Neural progenitor cell (in vitro differentiated cells): Measurements from ENCODE around the gene SOD2. TPM values are rescaled to one million over a fixed set of nuclear protein-coding genes. Genes with fewer than 3 reads are reported as not detected.
"Not testable (repeated sequence)": the region's sequence is repeated elsewhere in the genome, so short reads cannot be mapped to it uniquely, and the experiment has no call there.

Experiments used
- DNase-seq: peaks from one replicate; pipeline ENCODE4 v3.0.0-alpha.2; 2016; ENCODE audit warnings: low spot score
- H2AFZ ChIP-seq: fragments of 200-600 bp; sonication (generic); replicated peaks from 2 replicates; pipeline ENCODE4 v1.6.1; 2016; ENCODE audit warnings: antibody characterized with exemption
- H3F3A ChIP-seq: fragments of 200-600 bp; sonication (generic); 2 replicates; pipeline ENCODE4 v1.6.1; 2016; ENCODE audit warnings: antibody characterized with exemption, low read depth
- H3K27ac ChIP-seq: fragments of 200-600 bp; sonication (generic); 2 replicates; pipeline ENCODE4 v1.5.1; 2016; ENCODE audit warnings: mild to moderate bottlenecking
- H3K27me3 ChIP-seq: fragments of 200-600 bp; sonication (generic); 2 replicates; pipeline ENCODE4 v1.6.1; 2016; ENCODE audit warnings: mild to moderate bottlenecking, moderate library complexity
- H3K36me3 ChIP-seq: fragments of 200-600 bp; sonication (generic); 2 replicates; pipeline ENCODE4 v1.5.1; 2016
- H3K4me1 ChIP-seq: fragments of 200-600 bp; sonication (generic); 2 replicates; pipeline ENCODE4 v1.6.1; 2016; ENCODE audit warnings: mixed run types
- H3K4me2 ChIP-seq: fragments of 200-600 bp; sonication (generic); 2 replicates; pipeline ENCODE4 v1.6.1; 2016
- H3K4me3 ChIP-seq: fragments of 200-600 bp; sonication (generic); 2 replicates; pipeline ENCODE4 v1.5.1; 2016
- H3K79me2 ChIP-seq: fragments of 200-600 bp; sonication (generic); 2 replicates; pipeline ENCODE4 v1.6.1; 2016; ENCODE audit warnings: low read depth
- H3K9ac ChIP-seq: fragments of 200-600 bp; sonication (generic); 2 replicates; pipeline ENCODE4 v1.6.1; 2016
- H3K9me3 ChIP-seq: fragments of 200-600 bp; sonication (generic); 2 replicates; pipeline ENCODE4 v1.5.1; 2016; ENCODE audit warnings: low read depth
- H4K20me1 ChIP-seq: fragments of 200-600 bp; sonication (generic); 2 replicates; pipeline ENCODE4 v1.6.1; 2016; ENCODE audit warnings: low read depth
- H3K27ac Mint-ChIP-seq: 3 replicates; pipeline ENCODE4 v1.8.0; 2021; ENCODE audit warnings: mixed read lengths
- H3K27me3 Mint-ChIP-seq: 2 replicates; pipeline ENCODE4 v1.8.0; 2022; ENCODE audit warnings: low read depth, mild to moderate bottlenecking, inconsistent platforms, moderate library complexity, mixed read lengths; ENCODE audit not compliant: insufficient read depth
- H3K36me3 Mint-ChIP-seq: 3 replicates; pipeline ENCODE4 v1.8.0; 2021; ENCODE audit warnings: mixed read lengths
- H3K4me1 Mint-ChIP-seq: 3 replicates; pipeline ENCODE4 v1.8.0; 2021; ENCODE audit warnings: mixed read lengths
- H3K4me3 Mint-ChIP-seq: 3 replicates; pipeline ENCODE4 v1.8.0; 2021; ENCODE audit warnings: mild to moderate bottlenecking, moderate library complexity, mixed read lengths
- H3K9me3 Mint-ChIP-seq: 3 replicates; pipeline ENCODE4 v1.8.0; 2020; ENCODE audit warnings: mixed read lengths
- EZH2 ChIP-seq: fragments of 200-600 bp; sonication (generic); IDR thresholded peaks from 2 replicates; pipeline ENCODE4 v1.6.1; 2017; ENCODE audit warnings: antibody characterized with exemption, mild to moderate bottlenecking, moderate library complexity
- EZH2phosphoT487 ChIP-seq: fragments of 200-600 bp; sonication (generic); IDR thresholded peaks from 2 replicates; pipeline ENCODE4 v1.6.1; 2017; ENCODE audit warnings: antibody characterized with exemption
- total RNA-seq: library from RNA; depleted of rRNA; stranded (reverse); fragments of >200 nt; gene quantifications from 2 replicates; pipeline ENCODE4 v1.2.3, GENCODE V29; 2015; ENCODE audit warnings: low replicate concordance
- TF ChIP-seq, protein P1 (sequence below): fragments of 200-600 bp; sonication (generic); IDR thresholded peaks from 2 replicates; pipeline ENCODE4 v1.5.1; 2017; ENCODE audit warnings: antibody characterized with exemption, mild to moderate bottlenecking

Gene SOD2
- total RNA-seq, 1 donor from 2014 or later, result 67.2 TPM

DNA sequence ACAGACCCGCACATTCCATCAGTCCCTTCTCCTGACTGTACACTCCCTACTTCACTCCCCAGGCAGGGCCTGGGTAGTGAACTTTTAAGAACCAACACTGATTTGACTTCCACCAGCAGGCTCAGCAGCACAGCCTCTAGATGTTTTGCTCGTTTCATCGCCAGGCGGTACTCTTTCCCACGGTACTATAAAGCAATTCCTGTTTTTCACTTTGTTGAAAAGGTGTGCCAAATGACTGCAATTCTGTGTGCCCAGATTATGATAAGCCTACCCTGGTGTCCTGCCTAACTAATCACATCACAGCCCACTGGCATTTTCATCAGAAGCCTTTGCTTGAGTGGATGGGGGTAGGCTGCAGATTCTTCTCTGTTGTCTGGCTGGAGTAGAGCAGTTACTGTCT, 21.4 kb upstream of the SOD2 start:
- Histone ChIP-seq H3K36me3 (no peaks in the 10 kb centered on the region), H3F3A (no peaks in the 10 kb centered on the region), H3K9me3 (no peaks in the 10 kb centered on the region), H3K27me3 (no peaks in the 10 kb centered on the region), H4K20me1 (peaks cover 3% of the 10 kb centered on the region), H3K79me2 (peaks cover 5% of the 10 kb centered on the region), H2AFZ (no peak overlapping the region), H3K4me2 (no peak overlapping the region), H3K4me3 (no peak overlapping the region), H3K27ac (no peak overlapping the region), H3K9ac (no peak overlapping the region), H3K4me1 (peaks cover 7% of the 10 kb centered on the region)
- TF ChIP-seq EZH2phosphoT487 (no peak), EZH2 (no peak)
- TF ChIP-seq, protein P1, sequence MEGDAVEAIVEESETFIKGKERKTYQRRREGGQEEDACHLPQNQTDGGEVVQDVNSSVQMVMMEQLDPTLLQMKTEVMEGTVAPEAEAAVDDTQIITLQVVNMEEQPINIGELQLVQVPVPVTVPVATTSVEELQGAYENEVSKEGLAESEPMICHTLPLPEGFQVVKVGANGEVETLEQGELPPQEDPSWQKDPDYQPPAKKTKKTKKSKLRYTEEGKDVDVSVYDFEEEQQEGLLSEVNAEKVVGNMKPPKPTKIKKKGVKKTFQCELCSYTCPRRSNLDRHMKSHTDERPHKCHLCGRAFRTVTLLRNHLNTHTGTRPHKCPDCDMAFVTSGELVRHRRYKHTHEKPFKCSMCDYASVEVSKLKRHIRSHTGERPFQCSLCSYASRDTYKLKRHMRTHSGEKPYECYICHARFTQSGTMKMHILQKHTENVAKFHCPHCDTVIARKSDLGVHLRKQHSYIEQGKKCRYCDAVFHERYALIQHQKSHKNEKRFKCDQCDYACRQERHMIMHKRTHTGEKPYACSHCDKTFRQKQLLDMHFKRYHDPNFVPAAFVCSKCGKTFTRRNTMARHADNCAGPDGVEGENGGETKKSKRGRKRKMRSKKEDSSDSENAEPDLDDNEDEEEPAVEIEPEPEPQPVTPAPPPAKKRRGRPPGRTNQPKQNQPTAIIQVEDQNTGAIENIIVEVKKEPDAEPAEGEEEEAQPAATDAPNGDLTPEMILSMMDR, result no peak
- Mint-ChIP-seq H3K27ac (no peak overlapping the region), H3K36me3 (peaks cover 6% of the 10 kb centered on the region), H3K27me3 (no peaks in the 10 kb centered on the region), H3K4me1 (no peaks in the 10 kb centered on the region), H3K4me3 (no peak overlapping the region), H3K9me3 (peaks cover under 1% of the 10 kb centered on the region)
- no peak for DNase-seq

DNA sequence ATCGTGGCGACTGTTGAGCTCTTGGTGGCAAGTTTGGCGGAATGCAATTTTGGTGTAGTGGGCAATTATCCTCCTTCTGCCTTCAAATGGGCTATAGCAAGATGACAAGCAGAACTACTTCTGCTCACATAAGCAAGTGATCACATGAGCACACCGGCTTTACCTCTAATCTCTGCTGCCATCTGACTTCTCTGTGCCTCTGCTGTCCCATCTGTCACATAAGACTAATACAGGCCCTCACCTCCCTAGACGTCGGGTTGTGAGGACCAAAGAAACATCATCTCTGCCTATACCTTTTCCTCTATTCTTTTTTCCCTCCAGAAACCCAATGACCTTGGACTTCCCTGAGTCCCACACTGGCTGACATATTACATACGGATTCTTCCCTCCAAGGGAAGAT, 20.9 kb upstream of the SOD2 start:
- Histone ChIP-seq H4K20me1 (no peaks in the 10 kb centered on the region), H3K79me2 (peaks cover 1% of the 10 kb centered on the region), H3F3A (no peaks in the 10 kb centered on the region), H3K9ac (no peak overlapping the region), H3K27me3 (no peaks in the 10 kb centered on the region), H3K4me3 (no peak overlapping the region), H3K27ac (no peak overlapping the region), H3K9me3 (no peaks in the 10 kb centered on the region), H2AFZ (no peak overlapping the region), H3K4me2 (no peak overlapping the region), H3K4me1 (peaks cover 7% of the 10 kb centered on the region), H3K36me3 (no peaks in the 10 kb centered on the region)
- Mint-ChIP-seq H3K9me3 (peaks cover 4% of the 10 kb centered on the region), H3K36me3 (peaks cover 6% of the 10 kb centered on the region), H3K4me3 (no peak overlapping the region), H3K27ac (no peak overlapping the region), H3K4me1 (no peaks in the 10 kb centered on the region), H3K27me3 (no peaks in the 10 kb centered on the region)
- TF ChIP-seq, protein P1, result no peak
- no peak for DNase-seq

DNA sequence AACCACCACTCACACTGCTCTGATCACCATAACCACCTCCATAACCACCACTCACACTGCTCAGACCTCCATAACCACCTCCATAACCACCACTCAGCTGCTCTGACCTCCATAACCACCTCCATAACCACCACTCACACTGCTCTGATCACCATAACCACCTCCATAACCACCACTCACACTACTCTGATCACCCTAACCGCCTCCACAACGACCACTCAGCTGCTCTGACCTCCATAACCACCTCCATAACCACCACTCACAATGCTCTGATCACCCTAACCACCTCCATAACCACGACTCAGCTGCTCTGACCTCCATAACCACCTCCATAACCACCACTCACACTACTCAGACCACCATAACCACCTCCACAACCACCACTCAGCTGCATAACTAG, 19.3 kb upstream of the SOD2 start:
- not testable (repeated sequence) for H3K27me3 ChIP-seq, H3K36me3 ChIP-seq, H3K27me3 Mint-ChIP-seq, H3K4me2 ChIP-seq, H3K9me3 ChIP-seq, H3K27ac ChIP-seq, DNase-seq, H3K79me2 ChIP-seq, H2AFZ ChIP-seq, H4K20me1 ChIP-seq, H3F3A ChIP-seq, H3K4me1 Mint-ChIP-seq, H3K27ac Mint-ChIP-seq, H3K4me3 Mint-ChIP-seq, H3K9ac ChIP-seq, H3K36me3 Mint-ChIP-seq, H3K4me3 ChIP-seq, H3K4me1 ChIP-seq
- H3K9me3 Mint-ChIP-seq, result peaks cover 10% of the 10 kb centered on the region

DNA sequence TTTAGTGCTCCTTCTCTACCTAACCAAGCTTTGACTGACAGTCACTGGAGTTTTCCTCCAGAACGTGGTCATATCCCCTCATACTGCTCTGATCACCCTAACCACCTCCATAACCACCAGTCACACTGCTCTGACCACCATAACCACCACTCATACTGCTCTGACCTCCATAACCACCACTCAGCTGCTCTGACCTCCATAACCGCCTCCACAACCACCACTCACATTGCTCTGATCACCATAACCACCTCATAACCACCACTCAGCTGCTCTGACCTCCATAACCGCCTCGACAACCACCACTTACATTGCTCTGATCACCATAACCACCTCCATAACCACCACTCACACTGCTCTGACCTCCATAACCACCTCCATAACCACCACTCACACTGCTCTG, 17.6 kb upstream of the SOD2 start:
- H3K4me3 Mint-ChIP-seq, H3K27ac ChIP-seq, H3K4me3 ChIP-seq, H4K20me1 ChIP-seq, H3F3A ChIP-seq, H3K79me2 ChIP-seq, H3K9me3 ChIP-seq, H3K27me3 Mint-ChIP-seq, H3K9ac ChIP-seq, H3K27ac Mint-ChIP-seq, H3K27me3 ChIP-seq, H3K4me2 ChIP-seq, H2AFZ ChIP-seq, H3K36me3 Mint-ChIP-seq, DNase-seq, H3K36me3 ChIP-seq, H3K4me1 Mint-ChIP-seq, H3K4me1 ChIP-seq: not testable (repeated sequence)
- peaks cover 20% of the 10 kb centered on the region for H3K9me3 Mint-ChIP-seq
